Pancreas (tissue), 10 donors: ENCODE results near the gene TCF15. TPM values are rescaled to one million over a fixed set of nuclear protein-coding genes. Genes with fewer than 3 reads are reported as not detected.
A peak's percentile ranks its signal among the peaks of the same experiment; 100 is the strongest.

Experiments
- ATAC-seq, 4 donors: fragments of 200-7000 bp; cut with Tn5 transposase; one replicate each; pipeline versions ENCODE4 v1.8.0 to v1.9.1; 2020; ENCODE audit warnings: mild to moderate bottlenecking in 4 of 4, moderate library complexity in 4 of 4
- DNase-seq, 6 donors: peaks; one replicate each; pipeline ENCODE4 v3.0.0-alpha.2; 2020
- FAIRE-seq: peaks from 2 replicates; lab custom pipeline; 2012; peaks lifted over from hg19 to GRCh38; lab: Jason Lieb, UNC
- H3K27ac ChIP-seq, 4 donors: fragments of 200-600 bp; sonication (generic); 1 replicate in 3 of 4; 2 replicates in 1 of 4; pipeline versions ENCODE4 v1.5.0 to v1.8.0; 2020
- H3K27me3 ChIP-seq, 4 donors: fragments of 200-600 bp; one replicate each; pipeline ENCODE4 v1.8.0; 2021
- H3K36me3 ChIP-seq, 3 donors: fragments of 200-600 bp; sonication (generic) in 1 of 3; one replicate each; pipeline versions ENCODE4 v1.5.0 to v1.8.0; 2020 to 2021
- H3K4me1 ChIP-seq, 3 donors: fragments of 200-600 bp; one replicate each; pipeline ENCODE4 v1.8.0; 2021
- H3K4me3 ChIP-seq, 4 donors: fragments of 200-600 bp; sonication (generic) in 2 of 4; one replicate each; pipeline versions ENCODE4 v1.5.0 to v1.8.0; 2020 to 2021
- H3K9me3 ChIP-seq, 4 donors: fragments of 200-600 bp; one replicate each; pipeline ENCODE4 v1.8.0; 2021
- CTCF ChIP-seq, 4 donors: fragments of 200-600 bp; sonication (generic) in 3 of 4; IDR thresholded peaks; one replicate each; pipeline versions ENCODE4 v1.5.0 to v1.8.0; 2021; ENCODE audit warnings: antibody characterized with exemption in 4 of 4
- WGBS, 2 donors: extraction: QIAGEN DNeasy Blood & Tissue Kit; methylation state at CpG; one replicate each; pipeline ENCODE4 v1.1.7; 2013; 5-methylcytosine and 5-hydroxymethylcytosine counted together
- intact Hi-C, 3 donors: fragments of 100-400 bp; cut with DNase I; formaldehyde crosslinking; loops; one replicate each; pipeline versions ENCODE4 v1.11.1 to v1.14.2; 2022
- polyA plus RNA-seq, 2 donors: library from polyadenylated mRNA; stranded (reverse); fragments of 200-250 nt; gene quantifications; one replicate each; pipeline ENCODE4 v1.2.3, GENCODE V29; 2013
- total RNA-seq, 6 donors: library from RNA; stranded (reverse); fragmentation: NEBNext Ultra II Directional in 4 of 6; extraction: Animal tissue kit (Norgen Biotek cat#: 25700) in 4 of 6; gene quantifications; one replicate each; pipeline versions ENCODE4 v1.2.1 to v1.2.4, GENCODE V29; 2021 to 2023
- donor health status: healthy with polysubstance abuse.
- donor health status: DM: no; HTN: no; CAD: no; lungs with moderate emphysema.
- donor health status: DM: no; HTN: no; CAD: no.
- donor health status: control.
- donor health status: control.
- donor health status: Bipolar disorder and iron deficiency.
- donor health status: DM: yes; HTN: yes; CAD: no.
- donor health status: DM: no; HTN: no; CAD: no.
- donor health status: DM: no; HTN: no; CAD: no.
- donor health status: DM: yes; HTN: yes; CAD: no.

Gene TCF15
- total RNA-seq (under 1 TPM in 5 of 6 donors, not detected in 1; 0.16 to 0.21 (median 0.19) TPM), polyA plus RNA-seq (under 1 TPM; 0.45 to 0.80 TPM)

- Histone ChIP-seq H3K36me3 (no peaks in the 10 kb centered on the region), H3K4me3 (peak within 1 kb of the TSS in 1 of 4 donors; percentile 10), H3K4me1 (no peaks in the 10 kb centered on the region), H3K27me3 (peaks cover 0 to 12% (median 3%) of the 10 kb centered on the region in 4 donors), H3K27ac (no peak within 1 kb of the TSS), H3K9me3 (no peaks in the 10 kb centered on the region)
- intact Hi-C loops: no loop called here
- DNase-seq (no peak), FAIRE-seq (no peak), ATAC-seq (peak in 3 of 4 donors; percentile 52 to 86 (median 66))
- WGBS, 2 donors: 9 to 11% methylated on average over 40 to 84 of the region's 84 CpGs
- TF ChIP-seq CTCF (IDR thresholded peaks at IDR 0.05): no peak
Measured at GRCh38 chr20:610130-611046, at the start of gene TCF15. Gene TCF15 (minus strand): TSS chr20:610309. CDS start chr20:610237, 72 bp downstream.

- 19% methylated on average over 5 of the region's 5 CpGs for WGBS, 2 donors
- no peak for DNase-seq
- Histone ChIP-seq H3K4me1 (peaks cover 0 to 4% (median 0%) of the 10 kb centered on the region in 3 donors), H3K4me3 (no peak overlapping the region), H3K9me3 (no peaks in the 10 kb centered on the region), H3K36me3 (no peaks in the 10 kb centered on the region), H3K27me3 (peaks cover 0 to 25% (median 4%) of the 10 kb centered on the region in 4 donors), H3K27ac (no peak overlapping the region)
- no peak for FAIRE-seq
- ATAC-seq: peak in 1 of 4 donors; percentile 13
- no peak for TF ChIP-seq CTCF (IDR thresholded peaks at IDR 0.05)
- intact Hi-C loops: no loop called here
Measured at GRCh38 chr20:658731-659291, 48.7 kb upstream of the TCF15 start.

GRCh38 chr20:658202-658601 lies 48.1 kb upstream of the TCF15 start:
- FAIRE-seq: no peak
- ATAC-seq: no peak
- peaks cover 0 to 21% (median 2%) of the 10 kb centered on the region in 4 donors for H3K27me3 ChIP-seq
- no peak for TF ChIP-seq CTCF (IDR thresholded peaks at IDR 0.05)
- DNase-seq: no peak
- no peak overlapping the region for H3K4me3 ChIP-seq
- no peaks in the 10 kb centered on the region for H3K36me3 ChIP-seq
- intact Hi-C loops: no loop called here
- H3K9me3 ChIP-seq: no peaks in the 10 kb centered on the region
- 14 to 23% methylated on average over 2 of the region's 2 CpGs for WGBS, 2 donors
- H3K27ac ChIP-seq: no peak overlapping the region
- peaks cover 0 to 7% (median 0%) of the 10 kb centered on the region in 3 donors for H3K4me1 ChIP-seq

GRCh38 chr20:655726-656624 lies 45.9 kb upstream of the TCF15 start:
- Histone ChIP-seq H3K4me1 (peaks cover 0 to 7% (median 0%) of the 10 kb centered on the region in 3 donors), H3K9me3 (no peaks in the 10 kb centered on the region), H3K36me3 (no peaks in the 10 kb centered on the region), H3K27ac (no peak overlapping the region), H3K4me3 (no peak overlapping the region), H3K27me3 (no peaks in the 10 kb centered on the region)
- FAIRE-seq (no peak), DNase-seq (no peak), ATAC-seq (no peak)
- intact Hi-C loops: no loop called here
- WGBS, 2 donors: 66 to 72% methylated on average over 11 of the region's 11 CpGs
- TF ChIP-seq CTCF (IDR thresholded peaks at IDR 0.05): no peak
